ENCODE results near the gene MED16. TPM values are rescaled to one million over a fixed set of nuclear protein-coding genes. Genes with fewer than 3 reads are reported as not detected.

MED16 gene
- total RNA-seq, 1 experiment from 2014 or later: 83.0 TPM

DNA sequence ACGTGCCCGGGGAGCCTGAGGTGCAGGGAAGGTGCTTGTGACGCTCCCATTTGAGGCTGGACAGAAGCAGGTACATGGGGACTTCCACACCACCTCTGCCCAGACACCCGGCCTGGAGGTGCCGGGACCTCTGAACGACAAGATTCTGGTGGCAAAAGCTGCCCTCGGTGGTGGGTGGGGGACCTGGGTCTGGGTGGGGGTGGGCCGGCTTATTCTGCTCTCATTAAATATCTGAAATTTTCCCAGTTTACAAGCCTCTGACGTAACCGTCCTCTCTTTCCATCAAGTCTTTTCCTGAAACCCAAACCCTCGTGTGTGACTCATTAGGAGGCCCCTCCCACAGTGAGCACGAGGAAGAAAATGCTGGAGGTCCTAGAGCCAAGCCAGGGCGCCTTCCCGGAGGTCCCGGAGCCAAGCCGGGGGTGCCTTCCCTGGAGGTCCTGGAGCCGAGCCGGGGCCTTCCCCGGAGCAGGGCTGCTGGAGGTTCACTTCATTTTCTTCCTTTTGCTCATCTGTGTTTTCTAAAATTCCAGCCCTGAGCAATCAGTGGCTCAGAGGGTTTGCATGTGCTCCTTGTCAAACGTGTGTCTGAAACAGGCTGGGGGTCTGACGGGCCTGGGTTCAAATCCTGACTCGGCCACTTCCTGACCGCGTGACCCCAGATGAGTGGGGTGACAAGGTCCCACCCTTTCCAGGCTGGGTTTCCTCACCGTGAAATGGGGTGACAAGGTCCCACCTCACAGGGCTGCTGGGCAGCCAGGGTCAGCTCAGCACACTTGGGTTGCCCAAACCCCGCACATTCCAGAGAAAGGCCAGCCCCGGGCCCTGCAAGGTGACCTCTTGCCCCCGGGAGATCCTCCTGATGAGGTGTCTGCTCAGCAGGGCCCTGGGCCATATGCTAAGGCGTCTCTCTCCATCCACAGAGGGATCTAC, 23.5 kb downstream of the MED16 start:
- peaks cover 61% of the 10 kb centered on the region for H3K4me1 ChIP-seq (ENCODE audit: insufficient read depth, low read length, poor library complexity, severe bottlenecking)
- no peaks in the 10 kb centered on the region for H3K9me3 ChIP-seq (ENCODE audit: low read depth, low read length, poor library complexity, severe bottlenecking)
- peaks cover 26% of the 10 kb centered on the region for H3K36me3 ChIP-seq (ENCODE audit: insufficient read depth, low read length, poor library complexity, severe bottlenecking)
- BruUV-seq (replicated peaks): no TSS peak
- intact Hi-C loops (cut with micrococcal nuclease; ENCODE audit: unreplicated experiment): loop anchor here (10.0 kb wide), 1 partner anchor 375 kb away; the partner anchor contains the start of genes ATP5F1D and MIDN
- peak; percentile 91 for DNase-seq (ENCODE audit: low spot score)
- TF ChIP-seq CTCF (conservative IDR thresholded peaks at IDR 0.05; ENCODE audit: low read depth, low read length) (no peak), EZH2 (IDR thresholded peaks at IDR 0.05; ENCODE audit: borderline replicate concordance, low read depth, low read length, poor library complexity, severe bottlenecking) (no peak)
- H3K4me3 ChIP-seq (ENCODE audit: low read depth, low read length, poor library complexity, severe bottlenecking): no peak overlapping the region
- H3K27me3 ChIP-seq (replicated peaks; ENCODE audit: insufficient read depth, low read depth, low read length, poor library complexity): no peaks in the 10 kb centered on the region
- POLR2A ChIA-PET (ENCODE audit: low non-redundant PET): no interaction called here
- H3K27ac ChIP-seq (ENCODE audit: low read depth, low read length, poor library complexity, severe bottlenecking): peak overlapping the region; percentile 67
- CTCF ChIA-PET: no interaction called here

GRCh38 chr19:868458-869244, 24.3 kb downstream of the MED16 start:
- Histone ChIP-seq H3K36me3 (ENCODE audit: insufficient read depth, low read length, poor library complexity, severe bottlenecking) (peaks cover 26% of the 10 kb centered on the region), H3K9me3 (ENCODE audit: low read depth, low read length, poor library complexity, severe bottlenecking) (no peaks in the 10 kb centered on the region), H3K4me1 (ENCODE audit: insufficient read depth, low read length, poor library complexity, severe bottlenecking) (peaks cover 60% of the 10 kb centered on the region), H3K27me3 (replicated peaks; ENCODE audit: insufficient read depth, low read depth, low read length, poor library complexity) (no peaks in the 10 kb centered on the region), H3K27ac (ENCODE audit: low read depth, low read length, poor library complexity, severe bottlenecking) (peak overlapping the region; percentile 67), H3K4me3 (ENCODE audit: low read depth, low read length, poor library complexity, severe bottlenecking) (no peak overlapping the region)
- intact Hi-C loops (cut with micrococcal nuclease; ENCODE audit: unreplicated experiment): loop anchor here (10.0 kb wide), 1 partner anchor 376 kb away; the partner anchor contains the start of genes ATP5F1D and MIDN
- ChIA-PET CTCF (no interaction called here), POLR2A (ENCODE audit: low non-redundant PET) (no interaction called here)
- BruUV-seq (replicated peaks): no TSS peak
- TF ChIP-seq EZH2 (IDR thresholded peaks at IDR 0.05; ENCODE audit: borderline replicate concordance, low read depth, low read length, poor library complexity, severe bottlenecking) (no peak), CTCF (conservative IDR thresholded peaks at IDR 0.05; ENCODE audit: low read depth, low read length) (no peak)
- no peak for DNase-seq (ENCODE audit: low spot score)

GRCh38 chr19:867855-868457, 25.0 kb downstream of the MED16 start:
- no TSS peak for BruUV-seq (replicated peaks)
- Histone ChIP-seq H3K9me3 (ENCODE audit: low read depth, low read length, poor library complexity, severe bottlenecking) (no peaks in the 10 kb centered on the region), H3K4me3 (ENCODE audit: low read depth, low read length, poor library complexity, severe bottlenecking) (no peak overlapping the region), H3K27me3 (replicated peaks; ENCODE audit: insufficient read depth, low read depth, low read length, poor library complexity) (no peaks in the 10 kb centered on the region), H3K27ac (ENCODE audit: low read depth, low read length, poor library complexity, severe bottlenecking) (peak overlapping the region; percentile 37), H3K36me3 (ENCODE audit: insufficient read depth, low read length, poor library complexity, severe bottlenecking) (peaks cover 26% of the 10 kb centered on the region), H3K4me1 (ENCODE audit: insufficient read depth, low read length, poor library complexity, severe bottlenecking) (peaks cover 61% of the 10 kb centered on the region)
- CTCF ChIA-PET: no interaction called here
- DNase-seq (ENCODE audit: low spot score): no peak
- intact Hi-C loops (cut with micrococcal nuclease; ENCODE audit: unreplicated experiment): loop anchor here (10.0 kb wide), 1 partner anchor 377 kb away; the partner anchor contains the start of genes ATP5F1D and MIDN
- POLR2A ChIA-PET (ENCODE audit: low non-redundant PET): no interaction called here
- TF ChIP-seq EZH2 (IDR thresholded peaks at IDR 0.05; ENCODE audit: borderline replicate concordance, low read depth, low read length, poor library complexity, severe bottlenecking): no peak
- TF ChIP-seq CTCF (conservative IDR thresholded peaks at IDR 0.05; ENCODE audit: low read depth, low read length): no peak
